Activated naive CD4-positive, alpha-beta T cell treated with anti-CD3 and anti-CD28 coated beads for 36 hours (primary cell): Measurements from ENCODE around the gene TTC31. TPM values are rescaled to one million over a fixed set of nuclear protein-coding genes. Genes with fewer than 3 reads are reported as not detected.

Source experiments
- CTCF ChIA-PET: fragments of 350-600 bp; sonication (Branson Sonifier 250); formaldehyde crosslinking; loops from one replicate; lab custom pipeline; 2021; ENCODE audit warnings: antibody characterized with exemption; lab: Charles Lee
- DNase-seq: peaks from one replicate; pipeline ENCODE4 v3.0.0-alpha.2; 2020
- H3K27ac Mint-ChIP-seq: one replicate; pipeline ENCODE4 v1.8.0; 2021; ENCODE audit warnings: mild to moderate bottlenecking, mixed read lengths
- H3K27me3 Mint-ChIP-seq: one replicate; pipeline ENCODE4 v1.8.0; 2021; ENCODE audit warnings: low read depth, mixed read lengths
- H3K36me3 Mint-ChIP-seq: one replicate; pipeline ENCODE4 v1.8.0; 2021; ENCODE audit warnings: low read depth, mixed read lengths
- H3K4me1 Mint-ChIP-seq: one replicate; pipeline ENCODE4 v1.8.0; 2021; ENCODE audit warnings: low read depth, mixed read lengths
- H3K4me3 Mint-ChIP-seq: one replicate; pipeline ENCODE4 v1.8.0; 2021; ENCODE audit warnings: mild to moderate bottlenecking, moderate library complexity, mixed read lengths
- H3K9me3 Mint-ChIP-seq: one replicate; pipeline ENCODE4 v1.8.0; 2021; ENCODE audit warnings: mixed read lengths
- intact Hi-C: fragments of 100-400 bp; cut with micrococcal nuclease; formaldehyde crosslinking; loops from one replicate; pipeline ENCODE4 v1.15.1; 2023
- total RNA-seq, 2 experiments: library from RNA; stranded (reverse); gene quantifications; one replicate each; pipeline ENCODE4 v1.2.3, GENCODE V29; 2021

TTC31 gene
- total RNA-seq, 2 experiments from 2014 or later, result 29.5 to 30.6 TPM

GRCh38 chr2:74534411-74534810, 51.5 kb downstream of the TTC31 start:
- Mint-ChIP-seq H3K27me3 (peaks cover 9% of the 10 kb centered on the region), H3K36me3 (peaks cover 14% of the 10 kb centered on the region), H3K9me3 (no peaks in the 10 kb centered on the region), H3K4me3 (no peak overlapping the region), H3K27ac (no peak overlapping the region), H3K4me1 (peaks cover 16% of the 10 kb centered on the region)
- intact Hi-C loops, result loop anchor here (5.0 to 10.0 kb wide), 4 partner anchors 37 to 710 kb away; partner anchors contain the start of genes LBX2 and STAMBP
- no peak for DNase-seq
- CTCF ChIA-PET, result interaction anchor here (4.1 kb wide), 1 partner anchor 52 kb away, joined by 50 read pairs; no protein-coding TSS in a partner anchor

- DNase-seq, result no peak
- peaks cover 13% of the 10 kb centered on the region for H3K36me3 Mint-ChIP-seq
- CTCF ChIA-PET, result no interaction called here
- intact Hi-C loops, result loop anchor here (10.0 kb wide), 1 partner anchor 711 kb away; the partner anchor contains the start of gene STAMBP
- H3K4me3 Mint-ChIP-seq, result no peak overlapping the region
- H3K27ac Mint-ChIP-seq, result no peak overlapping the region
- peaks cover 13% of the 10 kb centered on the region for H3K27me3 Mint-ChIP-seq
- no peaks in the 10 kb centered on the region for H3K9me3 Mint-ChIP-seq
- H3K4me1 Mint-ChIP-seq, result peaks cover 16% of the 10 kb centered on the region
Observed at GRCh38 chr2:74535440-74535965, 52.6 kb downstream of the TTC31 start.

- intact Hi-C loops, result loop anchor here (10.0 kb wide), 1 partner anchor 712 kb away; the partner anchor contains the start of gene STAMBP
- CTCF ChIA-PET, result no interaction called here
Observed at GRCh38 chr2:74536166-74536950, 53.5 kb downstream of the TTC31 start.

GRCh38 chr2:74537140-74537539, 54.3 kb downstream of the TTC31 start:
- CTCF ChIA-PET, result no interaction called here
- Mint-ChIP-seq H3K27ac (no peak overlapping the region), H3K4me3 (no peak overlapping the region), H3K4me1 (peaks cover under 1% of the 10 kb centered on the region), H3K9me3 (no peaks in the 10 kb centered on the region), H3K36me3 (peaks cover 6% of the 10 kb centered on the region), H3K27me3 (peaks cover 14% of the 10 kb centered on the region)
- intact Hi-C loops, result loop anchor here (10.0 kb wide), 1 partner anchor 712 kb away; the partner anchor contains the start of gene STAMBP
- DNase-seq, result no peak

More at GRCh38 chr2:74536166-74536950, 53.5 kb downstream of the TTC31 start:
- Mint-ChIP-seq H3K27me3 (peaks cover 13% of the 10 kb centered on the region), H3K9me3 (no peaks in the 10 kb centered on the region), H3K36me3 (peaks cover 9% of the 10 kb centered on the region), H3K27ac (no peak overlapping the region), H3K4me1 (peaks cover 9% of the 10 kb centered on the region), H3K4me3 (no peak overlapping the region)
- DNase-seq, result no peak

- intact Hi-C loops, result loop anchor here (10.0 kb wide), 1 partner anchor 714 kb away; the partner anchor contains the start of gene STAMBP
Observed at GRCh38 chr2:74538881-74539339, 56.0 kb downstream of the TTC31 start.

GRCh38 chr2:74540291-74540690, 57.4 kb downstream of the TTC31 start:
- Mint-ChIP-seq H3K27me3 (peaks cover 27% of the 10 kb centered on the region), H3K9me3 (no peaks in the 10 kb centered on the region), H3K27ac (no peak overlapping the region), H3K4me3 (no peak overlapping the region), H3K36me3 (no peaks in the 10 kb centered on the region), H3K4me1 (no peaks in the 10 kb centered on the region)
- intact Hi-C loops, result no loop called here
- CTCF ChIA-PET, result interaction anchor here (1.8 to 2.6 kb wide), 2 partner anchors 46 to 57 kb away, joined by 4 to 10 read pairs; partner anchors contain the start of genes CCDC142 and TTC31
- no peak for DNase-seq

More at GRCh38 chr2:74538881-74539339, 56.0 kb downstream of the TTC31 start:
- H3K9me3 Mint-ChIP-seq, result no peaks in the 10 kb centered on the region
- H3K36me3 Mint-ChIP-seq, result no peaks in the 10 kb centered on the region
- no peak for DNase-seq
- CTCF ChIA-PET, result interaction anchor here (1.0 to 2.6 kb wide), 4 partner anchors 10 to 56 kb away, joined by 3 to 10 read pairs (median 4); partner anchors contain the start of genes AUP1, CCDC142 and TTC31
- H3K27me3 Mint-ChIP-seq, result peaks cover 25% of the 10 kb centered on the region
- H3K4me1 Mint-ChIP-seq, result no peaks in the 10 kb centered on the region
- no peak overlapping the region for H3K4me3 Mint-ChIP-seq
- H3K27ac Mint-ChIP-seq, result no peak overlapping the region

- Mint-ChIP-seq H3K36me3 (no peaks in the 10 kb centered on the region), H3K4me3 (no peak overlapping the region), H3K9me3 (no peaks in the 10 kb centered on the region), H3K27ac (no peak overlapping the region), H3K27me3 (peaks cover 37% of the 10 kb centered on the region), H3K4me1 (no peaks in the 10 kb centered on the region)
- intact Hi-C loops, result no loop called here
- no peak for DNase-seq
- CTCF ChIA-PET, result interaction anchor here (0.7 to 2.6 kb wide), 4 partner anchors 9 to 151 kb away, joined by 3 to 22 read pairs (median 4); no protein-coding TSS in a partner anchor
Observed at GRCh38 chr2:74542978-74543377, 60.1 kb downstream of the TTC31 start.

Other genes starting within 250 kb of the TTC31 start
- gene SLC4A5, start 139.7 kb upstream of the TTC31 start, total RNA-seq, result 1 to 10 TPM; 1.1 to 2.3 TPM
- gene DCTN1, start 102.8 kb upstream of the TTC31 start, total RNA-seq, result 10 to 100 TPM; 54.0 to 61.7 TPM
- 1 to 10 TPM; 2.6 to 3.4 TPM for gene C2orf81, start 61.5 kb upstream of the TTC31 start, total RNA-seq
- gene WDR54, start 61.4 kb upstream of the TTC31 start, total RNA-seq, result 10 to 100 TPM; 67.2 to 70.8 TPM
- gene RTKN, start 41.1 kb upstream of the TTC31 start, total RNA-seq, result 1 to 10 TPM in 1 of 2 experiments, under 1 TPM in 1; 0.95 to 1.6 TPM
- 10 to 100 TPM; 26.5 to 28.3 TPM for gene INO80B, start 28.0 kb upstream of the TTC31 start, total RNA-seq
- gene WBP1, start 24.6 kb upstream of the TTC31 start, total RNA-seq, result 10 to 100 TPM; 39.4 to 40.0 TPM
- gene MOGS, start 17.7 kb upstream of the TTC31 start, total RNA-seq, result 10 to 100 TPM; 38.8 to 39.1 TPM
- gene MRPL53, start 10.4 kb upstream of the TTC31 start, total RNA-seq, result 100 to 1,000 TPM; 112 to 117 TPM
- gene CCDC142, start 83 bp upstream of the TTC31 start, total RNA-seq, result 1 to 10 TPM; 3.7 to 5.8 TPM
- under 1 TPM in 1 of 2 experiments, not detected in 1; 0.31 TPM for gene LBX2, start 16.5 kb downstream of the TTC31 start, total RNA-seq
- 10 to 100 TPM; 21.1 to 24.4 TPM for gene PCGF1, start 24.6 kb downstream of the TTC31 start, total RNA-seq
- under 1 TPM; 0.10 TPM for gene TLX2, start 31.4 kb downstream of the TTC31 start, total RNA-seq
- gene DQX1, start 43.1 kb downstream of the TTC31 start, total RNA-seq, result under 1 TPM; 0.10 to 0.45 TPM
- 10 to 100 TPM; 77.4 to 78.5 TPM for gene AUP1, start 46.6 kb downstream of the TTC31 start, total RNA-seq
- gene HTRA2, start 46.9 kb downstream of the TTC31 start, total RNA-seq, result 10 to 100 TPM; 39.0 to 39.7 TPM
- under 1 TPM; 0.35 to 0.41 TPM for gene LOXL3, start 70.9 kb downstream of the TTC31 start, total RNA-seq
- gene DOK1, start 71.6 kb downstream of the TTC31 start, total RNA-seq, result 10 to 100 TPM; 12.3 to 13.2 TPM
- under 1 TPM in 1 of 2 experiments, not detected in 1; 0.10 TPM for gene M1AP, start 165.2 kb downstream of the TTC31 start, total RNA-seq
- 1 to 10 TPM; 4.3 to 5.3 TPM for gene SEMA4F, start 171.2 kb downstream of the TTC31 start, total RNA-seq